Smooth muscle cell (in vitro differentiated cells): ENCODE results near the gene ZNF446. TPM values are rescaled to one million over a fixed set of nuclear protein-coding genes. Genes with fewer than 3 reads are reported as not detected.

Source experiments
- DNase-seq: peaks from one replicate; lab custom pipeline; 2025; ENCODE audit not compliant: unreplicated experiment; lab: John Stamatoyannopoulos, UW
- H2AFZ ChIP-seq: fragments of 200-600 bp; sonication (generic); 2 replicates; pipeline ENCODE4 v1.6.0; 2016; ENCODE audit warnings: antibody characterized with exemption, low read depth, mild to moderate bottlenecking
- H3F3A ChIP-seq: fragments of 200-600 bp; sonication (generic); 2 replicates; pipeline ENCODE4 v1.6.0; 2017; ENCODE audit warnings: antibody characterized with exemption, low read depth
- H3K27ac ChIP-seq: fragments of 200-600 bp; sonication (generic); 2 replicates; pipeline ENCODE4 v1.5.1; 2016; ENCODE audit warnings: low read depth, mild to moderate bottlenecking
- H3K27me3 ChIP-seq: fragments of 200-600 bp; sonication (generic); 2 replicates; pipeline ENCODE4 v1.6.1; 2016; ENCODE audit warnings: low read depth, mild to moderate bottlenecking
- H3K36me3 ChIP-seq: fragments of 200-600 bp; sonication (generic); 2 replicates; pipeline ENCODE4 v1.5.1; 2016; ENCODE audit warnings: low read depth
- H3K4me1 ChIP-seq: fragments of 200-600 bp; sonication (generic); 2 replicates; pipeline ENCODE4 v1.5.1; 2016; ENCODE audit warnings: low read depth
- H3K4me2 ChIP-seq: fragments of 200-600 bp; sonication (generic); 2 replicates; pipeline ENCODE4 v1.6.0; 2016; ENCODE audit warnings: mild to moderate bottlenecking
- H3K4me3 ChIP-seq: fragments of 200-600 bp; sonication (generic); 2 replicates; pipeline ENCODE4 v1.5.1; 2016; ENCODE audit warnings: mild to moderate bottlenecking
- H3K79me2 ChIP-seq: fragments of 200-600 bp; sonication (generic); 2 replicates; pipeline ENCODE4 v1.6.0; 2016; ENCODE audit warnings: low read depth, mild to moderate bottlenecking
- H3K9ac ChIP-seq: fragments of 200-600 bp; sonication (generic); 2 replicates; pipeline ENCODE4 v1.6.0; 2016; ENCODE audit warnings: low read depth
- H3K9me3 ChIP-seq: fragments of 200-600 bp; sonication (generic); replicated peaks from 2 replicates; pipeline ENCODE4 v1.5.1; 2016; ENCODE audit warnings: low read depth
- H4K20me1 ChIP-seq: fragments of 200-600 bp; sonication (generic); 2 replicates; pipeline ENCODE4 v1.6.0; 2016; ENCODE audit warnings: low read depth
- CTCF ChIP-seq: fragments of 200-600 bp; sonication (generic); IDR thresholded peaks from 2 replicates; pipeline ENCODE4 v1.5.1; 2017; ENCODE audit warnings: borderline replicate concordance, mild to moderate bottlenecking, antibody characterized with exemption; ENCODE audit not compliant: insufficient read depth, poor library complexity, severe bottlenecking
- WGBS: methylation state at CpG from one replicate; pipeline ENCODE4 v1.1.7; 2016; ENCODE audit warnings: low lambda C conversion rate; 5-methylcytosine and 5-hydroxymethylcytosine counted together
- polyA plus RNA-seq: library from polyadenylated mRNA; unstranded; fragments of >200 nt; fragmentation: Nextera tagmentation; extraction: Ambion mirVana; gene quantifications from 2 replicates; pipeline ENCODE4 v1.2.1, GENCODE V29; 2016
- total RNA-seq: library from RNA; depleted of rRNA; stranded (reverse); fragments of >200 nt; gene quantifications from 2 replicates; pipeline ENCODE4 v1.2.3, GENCODE V29; 2014

Gene ZNF446
- total and polyA plus RNA-seq, 2 experiments from 2014 or later: 9.0 to 9.5 TPM

- Histone ChIP-seq H3K9me3 (no peaks in the 10 kb centered on the region), H3K79me2 (no peaks in the 10 kb centered on the region), H4K20me1 (peaks cover 7% of the 10 kb centered on the region), H3K27ac (peak overlapping the region; percentile 96), H3K27me3 (no peaks in the 10 kb centered on the region), H2AFZ (no peak overlapping the region), H3K9ac (peak overlapping the region; percentile 85), H3K4me3 (peak overlapping the region; percentile 54), H3K4me1 (peaks cover 16% of the 10 kb centered on the region), H3K36me3 (no peaks in the 10 kb centered on the region), H3F3A (peaks cover 6% of the 10 kb centered on the region), H3K4me2 (peak overlapping the region; percentile 89)
- DNase-seq: no peak
- 29% methylated on average over 27 of the region's 27 CpGs for WGBS
- no peak for TF ChIP-seq CTCF
Measured at GRCh38 chr19:58474997-58475713, 997 bp upstream of the ZNF446 start.

GRCh38 chr19:58476498-58477015, 405 bp downstream of the ZNF446 start:
- WGBS: 7% methylated on average over 26 of the region's 27 CpGs
- peak overlapping the region; percentile 89 for H3K4me2 ChIP-seq
- TF ChIP-seq CTCF: no peak

GRCh38 chr19:58477130-58477529, 978 bp downstream of the ZNF446 start:
- H4K20me1 ChIP-seq: peaks cover 7% of the 10 kb centered on the region
- WGBS: 92% methylated on average over 15 of the region's 15 CpGs
- H3K4me2 ChIP-seq: peak overlapping the region; percentile 89
- peak overlapping the region; percentile 54 for H3K4me3 ChIP-seq
- H3K4me1 ChIP-seq: peaks cover 16% of the 10 kb centered on the region
- H3F3A ChIP-seq: peaks cover 6% of the 10 kb centered on the region
- no peaks in the 10 kb centered on the region for H3K27me3 ChIP-seq
- H3K36me3 ChIP-seq: no peaks in the 10 kb centered on the region
- H3K9me3 ChIP-seq: no peaks in the 10 kb centered on the region
- peak overlapping the region; percentile 85 for H3K9ac ChIP-seq
- no peak for TF ChIP-seq CTCF
- peak overlapping the region; percentile 96 for H3K27ac ChIP-seq
- DNase-seq: no peak
- H2AFZ ChIP-seq: no peak overlapping the region
- H3K79me2 ChIP-seq: no peaks in the 10 kb centered on the region

More at GRCh38 chr19:58476498-58477015, 405 bp downstream of the ZNF446 start:
- DNase-seq: no peak
- Histone ChIP-seq H2AFZ (no peak overlapping the region), H3F3A (peaks cover 6% of the 10 kb centered on the region), H3K27ac (peak overlapping the region; percentile 96), H3K79me2 (no peaks in the 10 kb centered on the region), H3K9me3 (no peaks in the 10 kb centered on the region), H3K27me3 (no peaks in the 10 kb centered on the region), H4K20me1 (peaks cover 7% of the 10 kb centered on the region), H3K9ac (peak overlapping the region; percentile 85), H3K4me1 (peaks cover 16% of the 10 kb centered on the region), H3K36me3 (no peaks in the 10 kb centered on the region), H3K4me3 (peak overlapping the region; percentile 54)
